HCT116 (cell line): ENCODE measurements around the gene IBSP.

ENCODE experiments used
- CBX3 ChIP-seq: IDR thresholded peaks from 2 replicates; pipeline ENCODE4 v1.6.1; 2012; ENCODE audit warnings: low read depth
- CTCF ChIP-seq, 3 experiments: fragments of 200-600 bp in 1 of 3; sonication (generic) in 1 of 3; IDR thresholded peaks in 2 of 3; conservative IDR thresholded peaks in 1 of 3; 2 replicates each; pipeline ENCODE4 v1.5.1; 2012 to 2017; ENCODE audit warnings: low read depth in 2 of 3, low read length in 2 of 3, antibody characterized with exemption in 1 of 3, borderline replicate concordance in 1 of 3, control low read depth in 1 of 3, mild to moderate bottlenecking in 1 of 3, mixed read lengths in 1 of 3, mixed run types in 1 of 3, moderate library complexity in 1 of 3; ENCODE audit not compliant: insufficient read depth in 1 of 3
- EZH2 ChIP-seq: fragments of 200-600 bp; sonication (generic); IDR thresholded peaks from 2 replicates; pipeline ENCODE4 v1.6.1; 2017; ENCODE audit warnings: antibody characterized with exemption, mixed run types
- JUND ChIP-seq: IDR thresholded peaks from 2 replicates; pipeline ENCODE4 v1.6.1; 2012
- POLR2A ChIP-seq: IDR thresholded peaks from 2 replicates; pipeline ENCODE4 v1.7.0; 2011; ENCODE audit warnings: borderline replicate concordance; ENCODE audit not compliant: insufficient read depth, insufficient read length; ENCODE audit errors: extremely low read depth
- POLR2AphosphoS5 ChIP-seq: IDR thresholded peaks from 2 replicates; pipeline ENCODE4 v1.6.1; 2011; ENCODE audit warnings: mild to moderate bottlenecking, low read depth, low read length, moderate library complexity
- SP1 ChIP-seq: IDR thresholded peaks from 2 replicates; pipeline ENCODE4 v1.6.1; 2012; ENCODE audit warnings: low read depth
- TCF7L2 ChIP-seq: IDR thresholded peaks from 2 replicates; pipeline ENCODE4 v1.7.0; 2011; ENCODE audit warnings: borderline replicate concordance, inconsistent platforms; ENCODE audit not compliant: insufficient read depth, insufficient read length; ENCODE audit errors: extremely low read depth
- ZNF274 ChIP-seq: fragments of 200-500 bp; sonication (Bioruptor generic); IDR thresholded peaks from 2 replicates; pipeline ENCODE4 v1.6.1; 2014; ENCODE audit warnings: mild to moderate bottlenecking, low read depth, low read length, inconsistent platforms

- no peak for TF ChIP-seq POLR2AphosphoS5
- no peak for TF ChIP-seq POLR2A
- no peak for TF ChIP-seq CTCF (IDR thresholded peaks at IDR 0.05 in 2 of 3, conservative IDR thresholded peaks at IDR 0.05 in 1 of 3; ENCODE audit: borderline replicate concordance in 1 of 3, insufficient read depth in 1 of 3, low read depth in 2 of 3, low read length in 2 of 3)
- no peak for TF ChIP-seq ZNF274
- TF ChIP-seq CBX3 = no peak
- TF ChIP-seq TCF7L2 = no peak
- no peak for TF ChIP-seq JUND
- no peak for TF ChIP-seq SP1
- TF ChIP-seq EZH2 = no peak
Measured at GRCh38 chr4:87856816-87857215, 57.5 kb downstream of the IBSP start.
